ENCODE results near the gene NALCN. TPM values are rescaled to one million over a fixed set of nuclear protein-coding genes. Genes with fewer than 3 reads are reported as not detected.

Gene NALCN
- total and polyA plus RNA-seq, 2 of the 8 experiments (the other 6 are each of a cell fraction or from before 2014, with no cell fraction given): 0.26 to 0.54 TPM

DNA sequence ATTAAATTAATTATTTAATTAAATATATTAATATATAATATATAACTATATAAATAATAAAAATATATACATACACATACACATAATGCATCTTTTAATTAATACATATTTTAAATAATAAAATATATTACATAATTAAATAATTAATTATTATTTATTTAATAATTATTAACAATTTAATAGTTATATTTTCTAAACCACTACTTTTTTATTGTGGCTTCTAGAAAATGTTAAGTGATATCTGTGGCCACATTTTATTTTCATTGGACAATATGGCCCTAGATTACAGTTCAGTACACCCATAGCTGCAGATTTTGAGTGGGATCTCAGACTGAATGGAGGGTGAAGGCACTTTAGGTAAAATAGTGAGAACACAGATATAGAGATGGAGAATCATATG lies 335.7 kb downstream of the NALCN start:
- Histone ChIP-seq H4K8ac (ENCODE audit: extremely low read depth, insufficient read depth, low read length) (no peak overlapping the region), H3K79me1 (ENCODE audit: low read depth, low read length) (no peaks in the 10 kb centered on the region), H2BK5ac (ENCODE audit: low read depth, low read length) (no peak overlapping the region), H2BK120ac (replicated peaks; ENCODE audit: low read depth, low read length) (no peak overlapping the region), H3K27me3 (replicated peaks in 1 of 4; ENCODE audit: control insufficient read depth in 3 of 4, extremely low read depth in 1 of 4, insufficient read depth in 3 of 4, low read length in 3 of 4) (no peaks in the 10 kb centered on the region), H2BK15ac (ENCODE audit: low read length) (no peak overlapping the region), H3K4me1 (replicated peaks in 1 of 4; ENCODE audit: control insufficient read depth in 3 of 4, insufficient read depth in 4 of 4, low read length in 3 of 4) (no peaks in the 10 kb centered on the region), H3K4me2 (ENCODE audit: insufficient read depth in 1 of 2, low read depth in 2 of 2, low read length in 2 of 2) (no peak overlapping the region), H3K79me2 (ENCODE audit: control insufficient read depth in 1 of 2, insufficient read depth in 2 of 2, low read length in 2 of 2) (no peaks in the 10 kb centered on the region), H3K9me3 (ENCODE audit: insufficient read depth in 2 of 2, low read depth in 1 of 2, low read length in 1 of 2) (peaks cover 0 to 5% of the 10 kb centered on the region in 2 experiments; a peak in 2 of 4 replicates), H3K36me3 (ENCODE audit: control insufficient read depth in 2 of 4, insufficient read depth in 4 of 4, low read length in 3 of 4) (no peaks in the 10 kb centered on the region), H2AFZ (ENCODE audit: low read length) (no peak overlapping the region), H2BK20ac (ENCODE audit: low read length) (no peak overlapping the region), H3K4me3 (ENCODE audit: extremely low read depth in 1 of 4, insufficient read depth in 2 of 4, low read depth in 3 of 4, low read length in 4 of 4) (no peak overlapping the region), H3K23ac (ENCODE audit: insufficient read length) (no peak overlapping the region), H4K5ac (ENCODE audit: insufficient read length, low read depth, low read length) (no peak overlapping the region), H2BK12ac (ENCODE audit: low read depth, low read length) (no peak overlapping the region), H2AK5ac (ENCODE audit: low read depth, low read length) (no peak overlapping the region), H3K14ac (ENCODE audit: insufficient read length) (no peak overlapping the region), H4K20me1 (replicated peaks in 1 of 2; ENCODE audit: control insufficient read depth in 1 of 2, insufficient read depth in 2 of 2, low read length in 2 of 2) (no peaks in the 10 kb centered on the region), H3K56ac (replicated peaks; ENCODE audit: insufficient read length, low read depth, low read length) (no peak overlapping the region), H3K18ac (ENCODE audit: extremely low read depth, low read length) (no peak overlapping the region), H3K9ac (replicated peaks in 1 of 4; ENCODE audit: extremely low read depth in 1 of 4, low read depth in 3 of 4, low read length in 3 of 4) (no peak overlapping the region), H3K4ac (replicated peaks; ENCODE audit: insufficient read length, low read depth, low read length) (no peak overlapping the region), H3K23me2 (ENCODE audit: low read depth, low read length) (no peaks in the 10 kb centered on the region), H4K91ac (replicated peaks; ENCODE audit: insufficient read length, low read length) (no peak overlapping the region), H3K27ac (ENCODE audit: low read depth, low read length) (no peak overlapping the region)
- FAIRE-seq (no peak), DNase-seq (ENCODE audit: low read depth in 1 of 2, low spot score in 2 of 2) (no peak)
- ChIA-PET CTCF (ENCODE audit: partially characterized antibody) (interaction anchor here (1.3 kb wide), 2 partner anchors 12 to 64 kb away, joined by 3 read pairs; no protein-coding TSS in a partner anchor), POLR2A (ENCODE audit: partially characterized antibody) (no interaction called here)
- TF ChIP-seq SIX5 (IDR thresholded peaks at IDR 0.05; ENCODE audit: low read depth, low read length) (no peak), RBBP5 (IDR thresholded peaks at IDR 0.05; ENCODE audit: borderline replicate concordance, low read depth, low read length) (no peak), SIN3A (conservative IDR thresholded peaks at IDR 0.05 in 1 of 2, IDR thresholded peaks at IDR 0.05 in 1 of 2; ENCODE audit: low read depth in 1 of 2, low read length in 2 of 2) (no peak), RFX5 (IDR thresholded peaks at IDR 0.05; ENCODE audit: borderline replicate concordance, low read depth, low read length) (no peak)

Data from H1 (cell line).